NCI-H187 (cell line): Measurements from ENCODE around the gene TM9SF4.
A peak's percentile ranks its signal among the peaks of the same experiment; 100 is the strongest.

Experiments
- DNase-seq, 2 experiments: peaks; one replicate each; lab custom pipeline; 2025; lab: John Stamatoyannopoulos, UW

Gene TM9SF4

DNA sequence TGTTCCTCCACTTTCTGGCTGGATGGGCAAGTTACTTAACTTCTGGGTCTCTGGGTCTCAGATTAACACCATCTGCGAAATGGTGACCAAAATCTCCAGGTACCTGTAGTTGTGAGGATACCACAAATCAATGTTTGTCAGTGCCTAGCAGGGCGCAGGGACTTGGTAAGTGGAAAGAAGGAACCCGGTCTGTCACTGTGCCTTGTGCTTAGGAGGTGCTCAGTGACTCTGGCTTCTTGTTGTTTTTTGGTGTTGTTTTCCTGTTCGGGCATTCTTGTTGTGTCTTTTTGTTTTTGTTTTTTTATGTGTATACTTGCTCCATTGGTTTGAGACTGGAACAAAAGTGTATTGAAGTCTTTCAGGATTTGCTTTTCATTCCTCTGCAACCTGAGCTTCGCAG lies 17.8 kb downstream of the TM9SF4 start:
- DNase-seq, result no peak

DNA sequence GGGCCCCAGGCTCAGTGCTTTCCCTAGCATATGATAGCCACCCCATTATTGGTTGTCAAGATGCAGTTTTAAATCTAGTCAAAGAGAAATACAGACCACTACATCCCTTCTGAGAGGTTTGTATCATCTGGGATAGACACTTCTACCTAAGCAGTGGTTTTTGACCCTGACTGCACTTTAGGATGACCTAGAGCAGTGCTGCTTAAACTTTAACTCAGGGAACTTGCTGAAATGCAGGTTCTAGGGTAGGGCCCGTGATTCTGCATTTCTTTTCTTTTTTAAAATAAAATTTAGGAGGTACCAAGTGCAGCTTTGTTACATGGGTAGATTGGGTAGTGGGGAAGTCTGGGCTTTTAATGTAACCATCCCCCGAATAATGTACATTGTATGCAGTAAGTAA lies 18.7 kb downstream of the TM9SF4 start:
- no peak for DNase-seq

DNA sequence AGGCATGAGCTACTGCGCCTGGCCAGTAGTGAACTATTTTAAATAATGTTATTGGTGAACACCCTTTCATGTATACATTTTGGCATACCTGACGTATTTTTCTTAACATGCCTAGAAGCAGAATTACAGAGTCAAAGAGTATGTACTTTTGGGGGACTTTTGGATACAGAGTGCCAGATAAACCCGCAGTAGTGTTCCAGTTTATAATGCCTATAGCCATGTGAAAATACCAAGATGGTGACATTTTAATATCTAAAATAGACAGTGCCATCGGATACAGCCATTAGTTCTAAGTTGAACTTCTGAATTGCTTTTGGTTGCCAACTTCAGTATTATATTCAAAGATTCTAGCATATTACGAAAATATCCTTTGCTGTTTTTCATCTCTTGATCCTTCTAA lies 20.3 kb downstream of the TM9SF4 start:
- DNase-seq, result no peak

DNA sequence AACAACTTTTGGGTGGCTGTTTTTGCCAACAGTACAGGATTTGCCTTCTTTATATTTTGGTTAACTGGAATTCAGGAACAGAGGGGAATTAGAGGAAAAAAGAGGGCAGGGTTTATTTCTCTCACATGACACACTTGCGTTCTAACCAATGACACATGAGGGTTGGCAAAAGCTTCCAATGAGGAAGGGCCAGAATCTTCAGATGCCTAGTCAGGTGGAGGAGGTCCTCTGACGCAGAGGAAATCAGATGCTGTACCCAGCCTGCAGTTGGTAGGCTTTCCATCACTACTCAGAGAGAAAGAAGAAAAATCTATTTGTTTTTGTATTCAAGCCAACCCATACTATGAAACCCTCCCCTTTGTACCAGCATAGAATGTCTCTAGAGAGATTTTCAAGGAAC lies 20.8 kb downstream of the TM9SF4 start:
- DNase-seq, result no peak

DNA sequence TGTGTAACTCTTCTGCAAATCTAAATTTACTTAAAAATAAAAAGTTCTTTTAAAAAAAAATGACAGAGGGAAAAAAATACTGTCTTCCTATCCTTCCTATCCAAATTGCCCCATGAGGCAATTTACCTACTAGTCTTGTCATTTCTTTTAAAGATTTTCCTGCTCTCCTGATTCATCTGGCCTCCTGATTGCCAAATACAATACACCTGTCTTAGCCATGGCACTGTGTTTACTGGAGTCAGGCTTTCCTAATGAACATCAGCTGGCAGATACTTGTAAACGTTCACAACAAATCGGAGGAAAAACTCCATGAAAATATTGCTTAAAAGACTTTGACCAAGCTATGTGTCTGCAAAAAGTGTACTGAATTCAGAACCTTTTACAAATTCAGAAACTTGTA lies 21.5 kb downstream of the TM9SF4 start:
- no peak for DNase-seq

DNA sequence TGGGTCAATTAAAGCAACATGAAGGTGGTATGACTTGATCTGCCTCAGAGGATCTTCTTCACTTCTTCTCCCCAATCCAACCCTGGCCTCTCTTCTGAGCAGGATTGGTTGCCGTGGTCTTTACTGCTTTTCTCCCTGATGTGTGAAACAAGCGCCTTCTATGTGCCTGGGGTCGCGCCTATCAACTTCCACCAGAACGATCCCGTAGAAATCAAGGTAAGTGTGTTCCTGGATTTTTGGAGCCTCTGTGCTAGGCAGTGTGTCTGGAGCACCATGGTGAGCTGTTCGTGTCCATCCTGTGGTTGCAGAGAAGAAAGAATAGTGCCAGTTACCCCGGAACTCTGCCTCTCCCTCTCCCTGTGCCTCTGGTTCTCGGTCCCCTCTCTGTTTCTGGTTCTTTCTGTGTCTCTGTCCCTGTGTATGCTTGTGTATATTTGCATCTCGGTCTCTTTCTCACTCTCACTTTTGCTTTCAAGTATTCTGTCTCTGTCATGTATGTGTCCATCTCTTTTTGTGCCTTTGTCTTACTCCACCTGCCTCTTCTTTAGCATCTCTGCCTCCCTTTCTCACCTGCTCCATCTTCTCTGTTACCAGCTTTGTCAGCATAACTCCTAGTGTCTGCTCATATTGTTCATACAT lies 23.5 kb downstream of the TM9SF4 start:
- no peak for DNase-seq

DNA sequence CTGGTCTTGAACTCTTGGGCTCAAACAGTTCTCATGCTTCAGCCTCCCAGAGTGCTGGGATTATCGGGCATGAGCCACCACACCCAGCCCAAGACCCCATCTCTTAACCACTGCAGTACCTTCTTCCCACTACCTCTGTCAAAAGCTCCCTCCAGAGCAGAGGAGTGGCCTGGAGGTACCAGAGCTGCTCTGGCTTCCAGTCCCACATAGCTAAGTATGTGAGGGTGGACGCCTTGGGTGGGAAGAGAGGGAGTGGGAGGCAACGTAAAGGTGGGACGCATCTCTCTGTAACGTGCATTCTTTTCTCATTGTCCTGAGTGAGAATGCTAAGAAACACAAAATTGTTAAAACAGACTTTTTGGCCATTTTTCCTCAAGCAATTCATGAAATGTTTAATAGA lies 24.5 kb downstream of the TM9SF4 start:
- no peak for DNase-seq

DNA sequence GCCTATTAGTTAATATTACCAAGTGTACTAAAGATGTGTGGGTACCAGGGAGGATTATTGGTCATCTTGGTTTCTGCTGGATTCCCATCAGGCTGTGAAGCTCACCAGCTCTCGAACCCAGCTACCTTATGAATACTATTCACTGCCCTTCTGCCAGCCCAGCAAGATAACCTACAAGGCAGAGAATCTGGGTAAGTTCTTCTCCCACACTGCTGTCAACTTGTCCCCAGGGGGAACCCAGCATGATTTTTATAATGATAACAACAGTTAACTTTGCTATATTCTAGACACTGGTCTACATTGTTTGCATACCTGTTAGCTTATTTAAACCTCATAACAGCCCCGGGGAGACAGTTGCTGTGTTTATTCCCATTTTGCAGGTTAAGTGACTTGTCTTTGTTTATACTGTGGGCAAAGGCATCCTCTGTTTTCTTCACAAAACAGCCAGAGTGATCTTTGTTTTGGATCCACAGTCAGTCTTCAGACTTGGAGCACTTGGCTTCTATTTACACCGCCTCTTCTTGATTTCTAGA lies 26.5 kb downstream of the TM9SF4 start:
- no peak for DNase-seq

DNA sequence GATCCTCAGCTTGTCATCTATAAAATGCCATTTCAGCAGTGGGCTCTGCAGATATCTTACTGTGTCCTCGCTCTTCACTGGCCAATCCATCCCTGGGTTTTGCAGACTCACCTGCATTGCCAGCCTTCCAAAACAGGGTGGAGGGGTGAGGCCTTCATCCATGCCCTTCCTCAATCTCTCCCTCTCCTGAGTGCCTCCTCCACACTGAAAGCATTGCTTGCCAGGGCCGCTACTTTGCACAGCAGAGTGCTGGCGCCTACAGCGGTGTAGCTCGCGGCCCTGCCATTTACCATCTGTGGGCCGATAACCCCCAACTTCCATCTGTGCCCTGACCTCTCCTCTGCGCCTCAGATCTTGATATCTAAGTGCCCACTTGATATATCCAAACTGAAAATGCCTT lies 29.4 kb downstream of the TM9SF4 start:
- no peak for DNase-seq

DNA sequence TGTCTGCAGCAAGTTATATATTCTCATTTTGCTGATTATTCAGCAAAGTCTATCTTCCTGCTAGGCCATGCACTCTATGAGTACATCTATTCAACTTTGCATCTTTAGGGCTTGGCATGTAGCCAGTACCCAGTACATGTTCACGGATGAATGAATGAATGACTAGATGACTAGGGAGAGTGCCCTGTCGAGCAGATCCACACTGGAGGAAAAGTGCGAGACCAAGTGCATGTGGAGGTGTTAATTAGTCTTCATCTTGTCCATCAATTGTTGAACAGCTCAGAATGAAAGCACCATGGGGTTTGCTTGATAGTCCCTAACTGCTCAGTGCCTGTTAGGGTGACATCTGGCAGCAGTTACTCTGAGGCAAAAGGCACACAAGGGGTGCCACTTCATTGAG lies 30.4 kb downstream of the TM9SF4 start:
- peak; percentile 12 to 32 for DNase-seq

DNA sequence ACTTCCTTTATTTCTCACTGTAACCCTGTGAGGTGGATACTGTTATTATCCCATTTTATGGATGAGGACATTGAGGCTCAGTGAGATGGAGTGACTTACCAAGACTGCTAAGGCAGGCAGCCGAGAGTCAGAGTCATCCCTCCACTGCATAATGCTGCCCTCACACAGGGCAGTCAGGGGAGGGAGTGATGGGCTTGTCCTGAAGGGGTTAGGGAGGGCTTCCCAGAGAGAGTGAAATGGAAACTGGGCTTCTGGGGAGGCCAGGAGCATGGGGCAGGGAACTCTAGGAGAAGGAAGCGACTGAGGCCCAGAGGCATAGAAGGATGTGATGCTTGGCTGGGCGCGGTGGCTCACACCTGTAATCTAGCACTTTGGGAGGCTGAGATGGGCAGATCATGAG lies 31.1 kb downstream of the TM9SF4 start:
- DNase-seq, result no peak

DNA sequence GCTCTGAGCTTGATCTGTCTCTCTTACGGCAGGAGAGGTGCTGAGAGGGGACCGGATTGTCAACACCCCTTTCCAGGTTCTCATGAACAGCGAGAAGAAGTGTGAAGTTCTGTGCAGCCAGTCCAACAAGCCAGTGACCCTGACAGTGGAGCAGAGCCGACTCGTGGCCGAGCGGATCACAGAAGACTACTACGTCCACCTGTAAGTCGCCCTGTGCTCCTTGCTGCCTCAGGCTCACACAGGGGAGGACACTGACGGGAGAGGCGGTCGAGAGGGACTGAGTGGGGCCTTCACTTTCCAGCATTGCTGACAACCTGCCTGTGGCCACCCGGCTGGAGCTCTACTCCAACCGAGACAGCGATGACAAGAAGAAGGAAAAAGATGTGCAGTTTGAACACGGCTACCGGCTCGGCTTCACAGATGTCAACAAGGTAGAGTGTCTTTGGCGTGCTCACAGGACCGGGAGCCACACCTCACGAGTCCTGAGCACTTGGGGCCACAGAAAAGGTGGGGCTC lies 32.0 kb downstream of the TM9SF4 start:
- no peak for DNase-seq

DNA sequence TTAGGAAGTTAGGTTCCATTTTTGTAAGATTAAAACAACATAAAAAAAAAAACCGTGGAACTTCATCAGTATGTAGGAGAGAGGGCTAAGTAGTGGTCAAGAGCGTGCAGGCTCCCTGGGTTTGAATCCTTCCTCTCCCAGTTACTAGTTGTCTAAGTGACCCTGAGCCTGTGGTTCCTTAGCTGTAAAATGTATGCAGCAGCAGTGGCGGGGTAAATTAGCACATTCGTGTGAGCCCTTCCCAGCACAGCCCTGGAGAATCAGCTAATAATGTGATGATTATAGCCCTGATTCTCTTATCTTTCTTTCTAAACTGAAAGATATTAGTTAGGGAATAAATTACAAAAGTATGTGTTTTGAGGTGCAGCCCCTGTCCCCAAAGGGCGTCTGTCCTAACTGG lies 32.6 kb downstream of the TM9SF4 start:
- no peak for DNase-seq

DNA sequence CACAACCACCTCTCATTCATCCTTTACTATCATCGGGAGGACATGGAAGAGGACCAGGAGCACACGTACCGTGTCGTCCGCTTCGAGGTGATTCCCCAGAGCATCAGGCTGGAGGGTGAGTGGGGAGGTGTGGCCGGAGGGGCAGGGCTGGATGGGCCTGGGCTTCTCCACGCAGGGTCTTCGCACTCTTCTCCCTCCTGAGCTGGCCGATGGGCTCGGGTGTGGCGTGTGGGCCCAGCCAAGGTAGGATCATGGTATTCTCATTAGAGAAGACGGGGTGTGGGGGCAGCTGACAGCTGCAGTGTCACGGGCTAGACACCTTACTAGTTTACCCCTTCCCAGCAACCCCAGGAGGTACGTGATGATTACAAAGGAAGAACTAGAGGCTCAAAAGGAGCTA lies 33.5 kb downstream of the TM9SF4 start:
- no peak for DNase-seq

DNA sequence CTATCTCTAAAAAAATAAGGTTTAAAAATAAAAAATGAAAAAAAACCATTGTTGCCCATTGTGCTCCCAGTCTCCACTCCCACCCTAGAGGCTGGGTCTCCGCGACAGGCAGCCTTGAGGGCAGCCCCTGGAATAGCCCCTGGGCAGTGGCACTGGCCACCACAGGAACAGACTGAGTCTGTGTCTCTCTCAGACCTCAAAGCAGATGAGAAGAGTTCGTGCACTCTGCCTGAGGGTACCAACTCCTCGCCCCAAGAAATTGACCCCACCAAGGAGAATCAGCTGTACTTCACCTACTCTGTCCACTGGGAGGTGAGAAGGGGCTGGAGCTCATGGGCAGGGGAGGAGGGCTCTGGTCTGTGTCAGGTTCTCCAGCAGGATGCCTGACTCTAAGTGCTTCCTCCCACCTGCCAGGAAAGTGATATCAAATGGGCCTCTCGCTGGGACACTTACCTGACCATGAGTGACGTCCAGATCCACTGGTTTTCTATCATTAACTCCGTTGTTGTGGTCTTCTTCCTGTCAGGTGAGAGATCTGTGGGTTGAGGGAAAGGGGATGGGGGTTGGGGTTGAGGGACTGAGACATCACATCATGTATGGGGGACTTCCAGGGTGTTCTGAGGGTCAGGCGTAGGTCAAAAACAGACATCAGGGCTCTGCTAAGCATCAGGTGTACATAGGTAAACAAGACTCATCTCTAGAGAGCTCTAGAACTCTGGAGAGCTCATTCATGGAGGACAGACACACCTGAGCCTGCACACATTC lies 35.6 kb downstream of the TM9SF4 start:
- DNase-seq, result no peak

DNA sequence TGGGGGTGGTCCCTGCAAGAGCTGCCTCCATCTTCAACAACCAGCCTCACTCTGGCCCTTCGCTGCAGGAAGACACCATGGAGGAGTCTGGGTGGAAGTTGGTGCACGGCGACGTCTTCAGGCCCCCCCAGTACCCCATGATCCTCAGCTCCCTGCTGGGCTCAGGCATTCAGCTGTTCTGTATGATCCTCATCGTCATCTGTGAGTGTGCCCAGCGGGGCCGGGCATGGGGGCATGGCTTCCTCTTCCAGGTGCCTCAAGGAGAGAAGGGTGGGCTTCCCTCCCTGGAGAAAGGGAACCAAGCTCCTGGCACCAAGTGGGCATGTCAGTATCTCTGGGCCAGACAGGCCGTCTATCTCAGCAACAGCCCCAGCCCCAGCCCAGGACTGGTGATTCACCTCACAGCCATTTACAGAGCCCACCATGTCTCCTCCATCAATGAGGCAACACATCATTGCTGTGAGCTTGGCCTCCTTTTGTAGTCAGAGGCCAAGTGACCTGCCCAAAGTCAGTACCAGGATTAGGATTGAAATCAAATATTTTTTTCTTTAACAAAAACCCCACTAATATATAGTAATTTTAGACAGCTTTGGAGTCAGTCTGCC lies 40.2 kb downstream of the TM9SF4 start:
- DNase-seq, result no peak

DNA sequence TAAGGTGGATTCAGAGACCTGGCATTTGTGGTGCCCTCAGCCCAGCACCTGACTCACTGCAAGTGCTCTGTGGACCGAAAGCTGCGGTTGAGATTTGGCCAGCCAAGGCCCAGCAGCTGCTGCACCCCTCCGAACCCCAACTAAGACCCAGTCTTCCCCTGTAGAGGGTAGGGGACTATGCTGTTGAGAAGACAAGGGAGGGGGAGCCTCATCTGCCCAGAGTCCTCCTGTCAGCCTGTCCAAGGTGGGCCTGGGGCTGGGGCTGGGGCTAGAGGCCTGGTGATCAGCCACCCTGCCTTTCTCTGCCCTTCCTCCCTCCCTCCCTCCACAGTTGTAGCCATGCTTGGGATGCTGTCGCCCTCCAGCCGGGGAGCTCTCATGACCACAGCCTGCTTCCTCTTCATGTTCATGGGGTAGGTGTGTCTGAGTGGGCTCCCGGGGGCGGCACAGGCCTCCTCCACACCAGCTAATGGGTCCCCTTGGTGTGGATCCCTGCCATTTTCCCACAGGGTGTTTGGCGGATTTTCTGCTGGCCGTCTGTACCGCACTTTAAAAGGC lies 40.9 kb downstream of the TM9SF4 start:
- DNase-seq, result no peak

DNA sequence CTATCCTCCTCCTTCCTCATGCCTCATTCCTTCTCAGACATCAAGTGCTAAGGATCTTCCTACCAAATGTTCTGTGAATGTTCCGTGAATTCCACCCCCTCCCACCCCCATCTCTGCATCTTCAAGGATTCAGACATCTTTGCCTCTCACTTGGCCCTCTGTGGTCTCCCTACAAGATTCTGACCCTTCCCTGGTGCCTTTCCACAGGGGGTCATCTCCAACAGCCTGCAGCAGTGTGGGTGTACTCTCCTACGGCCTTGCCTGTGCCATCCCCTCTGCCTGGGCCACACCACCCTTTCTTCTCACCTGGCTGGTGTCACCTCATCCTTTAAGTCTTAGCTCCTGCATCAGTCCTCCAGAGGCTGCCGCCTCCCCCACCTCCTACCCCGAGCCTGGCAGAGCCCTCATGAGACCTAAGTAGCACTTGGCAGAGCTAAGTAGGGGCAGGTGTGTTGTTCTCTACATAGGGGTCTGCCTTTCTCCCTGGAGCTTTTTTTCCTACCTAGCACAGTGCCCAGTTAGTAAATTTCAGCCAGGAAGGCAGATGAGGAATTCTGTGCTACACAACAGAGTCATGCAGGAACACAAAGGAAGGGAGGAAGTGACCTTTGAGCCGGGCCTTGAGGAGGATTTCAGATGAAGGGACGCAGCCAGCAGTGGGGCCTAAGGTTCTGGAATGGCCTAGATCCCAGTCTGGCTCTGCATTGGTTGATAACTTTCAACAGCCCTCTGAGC lies 43.1 kb downstream of the TM9SF4 start:
- DNase-seq, result no peak

DNA sequence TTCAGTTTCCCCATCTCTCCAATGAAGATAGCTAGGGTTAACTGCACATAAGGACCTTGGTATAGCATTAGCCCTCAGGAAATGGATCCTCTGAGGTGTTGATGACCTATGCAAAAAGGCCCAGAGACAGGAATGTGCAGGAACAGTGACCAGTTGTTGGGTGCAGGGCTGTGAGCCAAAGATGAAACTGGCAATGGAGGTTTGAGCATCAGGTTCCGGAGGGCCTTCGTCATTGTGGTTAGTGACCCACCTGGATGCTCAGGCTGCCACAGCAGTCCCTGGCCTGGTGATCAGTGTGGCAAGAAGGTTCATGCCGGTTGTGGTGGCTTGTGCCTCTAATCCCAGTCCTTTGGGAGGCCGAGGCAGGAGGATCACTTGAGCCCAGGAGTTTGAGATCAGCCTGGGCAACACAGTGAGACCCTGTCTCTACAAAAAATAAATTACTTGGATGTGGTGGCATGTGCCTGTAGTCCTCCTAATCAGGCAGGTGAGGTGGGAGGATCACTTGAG lies 43.7 kb downstream of the TM9SF4 start:
- DNase-seq, result no peak

DNA sequence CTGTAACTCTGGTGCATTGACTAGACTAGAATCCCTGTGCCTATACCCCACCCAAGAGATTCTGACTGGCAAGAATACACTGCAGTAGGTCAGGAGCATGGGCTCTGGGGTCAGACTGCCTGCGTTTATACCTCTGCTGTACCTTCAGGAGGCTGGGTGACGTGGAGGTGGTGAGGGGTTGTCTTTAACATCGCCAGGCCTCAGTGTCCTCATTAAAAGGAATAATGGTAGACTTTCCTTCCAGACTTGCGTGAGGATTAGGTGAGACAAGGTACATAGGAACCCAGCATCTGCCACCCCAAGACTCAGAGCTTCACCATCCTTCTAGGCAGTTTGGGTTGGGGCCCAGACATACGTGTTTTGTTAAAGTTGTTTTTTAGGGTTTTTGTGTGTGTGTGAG lies 44.3 kb downstream of the TM9SF4 start:
- no peak for DNase-seq

DNA sequence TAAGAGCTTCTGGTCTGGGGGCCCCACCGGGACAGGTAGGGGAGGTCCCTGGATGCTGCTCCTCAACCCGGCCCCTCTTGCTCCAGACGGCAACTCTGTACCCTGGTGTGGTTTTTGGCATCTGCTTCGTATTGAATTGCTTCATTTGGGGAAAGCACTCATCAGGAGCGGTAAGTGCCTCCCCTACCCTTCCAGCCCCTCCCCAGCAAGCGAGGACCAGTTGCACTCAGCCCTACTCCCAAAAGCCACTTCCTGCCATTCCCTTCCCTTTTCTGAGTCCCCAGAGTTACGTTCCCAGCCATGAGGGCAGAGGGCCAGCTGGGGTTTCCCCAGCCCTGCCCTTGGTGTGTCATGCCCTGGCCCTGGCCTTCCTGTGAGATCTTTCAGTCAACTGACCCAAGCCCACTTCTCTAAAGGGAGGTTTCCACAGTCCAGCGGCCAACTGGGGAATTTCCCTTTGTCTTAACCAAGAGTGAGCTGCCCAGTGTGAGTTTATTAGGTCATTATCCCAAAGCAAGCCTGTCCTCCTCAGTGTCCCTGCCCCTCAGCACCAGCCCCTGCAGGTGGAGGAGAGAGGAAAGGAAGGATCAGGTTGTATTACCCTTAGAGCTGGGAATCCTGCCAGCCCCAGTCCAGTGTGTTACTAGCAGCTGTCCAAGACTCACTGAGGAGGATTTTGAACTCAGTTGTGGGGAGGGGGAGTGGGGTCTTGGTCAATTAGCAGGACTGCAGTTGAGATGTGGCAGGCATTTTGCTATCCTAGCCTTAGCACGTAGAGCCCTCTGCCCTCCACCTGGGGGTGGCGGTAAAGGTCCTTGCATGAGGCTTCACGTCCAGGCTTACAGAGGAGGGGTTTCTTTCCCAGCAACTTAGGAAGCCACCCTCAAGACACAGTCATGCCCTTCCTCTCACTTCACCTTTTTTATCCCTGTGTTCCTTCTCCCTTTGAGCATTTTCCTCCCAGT lies 45.8 kb downstream of the TM9SF4 start:
- DNase-seq, result no peak
